Hepatocyte (in vitro differentiated cells): ENCODE results near the gene PLA2G4E. TPM values are rescaled to one million over a fixed set of nuclear protein-coding genes. Genes with fewer than 3 reads are reported as not detected.

Experiments
- DNase-seq: peaks from one replicate; pipeline ENCODE4 v3.0.0-alpha.2; 2016; ENCODE audit warnings: low spot score
- H2AFZ ChIP-seq: fragments of 200-600 bp; sonication (generic); 2 replicates; pipeline ENCODE4 v1.6.0; 2016; ENCODE audit warnings: antibody characterized with exemption, mild to moderate bottlenecking
- H3K27ac ChIP-seq: fragments of 200-600 bp; sonication (generic); 2 replicates; pipeline ENCODE4 v1.5.1; 2016; ENCODE audit warnings: mild to moderate bottlenecking
- H3K27me3 ChIP-seq: fragments of 200-600 bp; sonication (generic); 2 replicates; pipeline ENCODE4 v1.6.1; 2016
- H3K36me3 ChIP-seq: fragments of 200-600 bp; sonication (generic); replicated peaks from 2 replicates; pipeline ENCODE4 v1.5.1; 2016; ENCODE audit warnings: low read depth; ENCODE audit not compliant: insufficient read depth
- H3K4me1 ChIP-seq: fragments of 200-600 bp; sonication (generic); 2 replicates; pipeline ENCODE4 v1.5.1; 2016; ENCODE audit warnings: mild to moderate bottlenecking, moderate library complexity; ENCODE audit not compliant: insufficient read depth
- H3K4me2 ChIP-seq: fragments of 200-600 bp; sonication (generic); 2 replicates; pipeline ENCODE4 v1.6.0; 2016
- H3K4me3 ChIP-seq: fragments of 200-600 bp; sonication (generic); 2 replicates; pipeline ENCODE4 v1.5.1; 2016; ENCODE audit warnings: mild to moderate bottlenecking
- H3K79me2 ChIP-seq: fragments of 200-600 bp; sonication (generic); 2 replicates; pipeline ENCODE4 v1.6.0; 2017; ENCODE audit warnings: mild to moderate bottlenecking
- H3K9me2 ChIP-seq: fragments of 200-600 bp; sonication (generic); replicated peaks from 2 replicates; pipeline ENCODE4 v1.6.0; 2017; ENCODE audit warnings: mild to moderate bottlenecking; ENCODE audit not compliant: insufficient read depth
- H3K9me3 ChIP-seq: fragments of 200-600 bp; sonication (generic); 2 replicates; pipeline ENCODE4 v1.5.1; 2016; ENCODE audit warnings: low read depth, mild to moderate bottlenecking
- H4K20me1 ChIP-seq: fragments of 200-600 bp; sonication (generic); 2 replicates; pipeline ENCODE4 v1.6.0; 2016; ENCODE audit warnings: mild to moderate bottlenecking; ENCODE audit not compliant: insufficient read depth, poor library complexity, severe bottlenecking
- EZH2 ChIP-seq: fragments of 200-600 bp; sonication (generic); IDR thresholded peaks from 2 replicates; pipeline ENCODE4 v1.6.1; 2016; ENCODE audit warnings: antibody characterized with exemption, mild to moderate bottlenecking, borderline replicate concordance
- EZH2phosphoT487 ChIP-seq: fragments of 200-600 bp; sonication (generic); IDR thresholded peaks from one replicate; pipeline ENCODE4 v1.6.1; 2018; ENCODE audit warnings: antibody characterized with exemption, mild to moderate bottlenecking, low read depth, moderate library complexity; ENCODE audit not compliant: unreplicated experiment, severe bottlenecking
- WGBS: methylation state at CpG from one replicate; pipeline ENCODE4 v1.1.6; 2016; ENCODE audit warnings: low lambda C conversion rate; ENCODE audit errors: missing lambda C conversion rate; 5-methylcytosine and 5-hydroxymethylcytosine counted together
- polyA plus RNA-seq: library from polyadenylated mRNA; unstranded; fragments of >200 nt; fragmentation: Nextera tagmentation; extraction: Ambion mirVana; gene quantifications from 2 replicates; pipeline ENCODE4 v1.2.1, GENCODE V29; 2016
- total RNA-seq: library from RNA; depleted of rRNA; stranded (reverse); fragments of >200 nt; gene quantifications from 2 replicates; pipeline ENCODE4 v1.2.3, GENCODE V29; 2014
- TF ChIP-seq, protein P1 (sequence below): fragments of 200-600 bp; sonication (generic); IDR thresholded peaks from 2 replicates; pipeline ENCODE4 v1.5.1; 2016; ENCODE audit warnings: antibody characterized with exemption, mild to moderate bottlenecking; ENCODE audit not compliant: poor library complexity

Gene PLA2G4E, protein sequence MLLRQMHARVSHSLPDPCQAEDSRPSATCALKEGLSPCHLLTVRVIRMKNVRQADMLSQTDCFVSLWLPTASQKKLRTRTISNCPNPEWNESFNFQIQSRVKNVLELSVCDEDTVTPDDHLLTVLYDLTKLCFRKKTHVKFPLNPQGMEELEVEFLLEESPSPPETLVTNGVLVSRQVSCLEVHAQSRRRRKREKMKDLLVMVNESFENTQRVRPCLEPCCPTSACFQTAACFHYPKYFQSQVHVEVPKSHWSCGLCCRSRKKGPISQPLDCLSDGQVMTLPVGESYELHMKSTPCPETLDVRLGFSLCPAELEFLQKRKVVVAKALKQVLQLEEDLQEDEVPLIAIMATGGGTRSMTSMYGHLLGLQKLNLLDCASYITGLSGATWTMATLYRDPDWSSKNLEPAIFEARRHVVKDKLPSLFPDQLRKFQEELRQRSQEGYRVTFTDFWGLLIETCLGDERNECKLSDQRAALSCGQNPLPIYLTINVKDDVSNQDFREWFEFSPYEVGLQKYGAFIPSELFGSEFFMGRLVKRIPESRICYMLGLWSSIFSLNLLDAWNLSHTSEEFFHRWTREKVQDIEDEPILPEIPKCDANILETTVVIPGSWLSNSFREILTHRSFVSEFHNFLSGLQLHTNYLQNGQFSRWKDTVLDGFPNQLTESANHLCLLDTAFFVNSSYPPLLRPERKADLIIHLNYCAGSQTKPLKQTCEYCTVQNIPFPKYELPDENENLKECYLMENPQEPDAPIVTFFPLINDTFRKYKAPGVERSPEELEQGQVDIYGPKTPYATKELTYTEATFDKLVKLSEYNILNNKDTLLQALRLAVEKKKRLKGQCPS
- total RNA-seq (0.07 and 0.20 TPM in 2 replicates), polyA plus RNA-seq (0.54 TPM in 1 of 2 replicates, not detected in the other)

DNA sequence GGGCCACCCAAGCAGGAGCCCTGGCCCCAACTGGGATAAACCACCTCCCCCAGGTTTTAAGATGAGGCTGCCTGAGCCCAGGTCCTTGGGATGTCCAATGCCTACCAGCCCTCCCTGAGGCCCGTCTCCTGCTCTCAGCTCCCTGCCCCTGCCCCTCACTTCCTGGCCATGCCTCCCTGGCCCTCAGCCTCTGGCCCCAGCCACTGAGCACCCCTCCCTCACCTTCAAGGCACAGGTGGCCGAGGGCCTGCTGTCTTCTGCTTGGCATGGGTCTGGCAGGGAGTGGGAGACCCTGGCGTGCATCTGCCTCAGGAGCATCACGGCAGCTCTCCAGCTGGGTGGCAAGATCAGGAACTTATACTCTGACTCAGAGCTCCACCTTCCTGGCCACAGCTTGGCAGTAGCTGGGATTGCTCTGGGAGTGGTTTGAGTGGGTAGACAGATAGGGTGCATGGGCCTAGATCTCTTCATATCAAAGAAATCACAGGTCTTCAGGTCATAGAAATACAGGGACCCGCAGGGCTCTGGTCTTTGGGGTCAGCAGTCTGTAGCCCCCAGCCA lies at the start of gene PLA2G4E:
Gene PLA2G4E (minus strand): TSS at position 330 of the 561 bp plus-strand sequence. CDS start 12 bp downstream, at position 318.
- Histone ChIP-seq H4K20me1 (no peaks in the 10 kb centered on the region), H3K79me2 (no peaks in the 10 kb centered on the region), H2AFZ (no peak within 1 kb of the TSS), H3K4me2 (no peak within 1 kb of the TSS), H3K27me3 (no peaks in the 10 kb centered on the region), H3K36me3 (no peaks in the 10 kb centered on the region), H3K9me3 (no peaks in the 10 kb centered on the region), H3K4me1 (no peaks in the 10 kb centered on the region), H3K9me2 (no peaks in the 10 kb centered on the region), H3K4me3 (no peak within 1 kb of the TSS), H3K27ac (no peak within 1 kb of the TSS)
- no peak for DNase-seq
- TF ChIP-seq EZH2phosphoT487 (no peak), EZH2 (no peak)
- TF ChIP-seq, protein P1, sequence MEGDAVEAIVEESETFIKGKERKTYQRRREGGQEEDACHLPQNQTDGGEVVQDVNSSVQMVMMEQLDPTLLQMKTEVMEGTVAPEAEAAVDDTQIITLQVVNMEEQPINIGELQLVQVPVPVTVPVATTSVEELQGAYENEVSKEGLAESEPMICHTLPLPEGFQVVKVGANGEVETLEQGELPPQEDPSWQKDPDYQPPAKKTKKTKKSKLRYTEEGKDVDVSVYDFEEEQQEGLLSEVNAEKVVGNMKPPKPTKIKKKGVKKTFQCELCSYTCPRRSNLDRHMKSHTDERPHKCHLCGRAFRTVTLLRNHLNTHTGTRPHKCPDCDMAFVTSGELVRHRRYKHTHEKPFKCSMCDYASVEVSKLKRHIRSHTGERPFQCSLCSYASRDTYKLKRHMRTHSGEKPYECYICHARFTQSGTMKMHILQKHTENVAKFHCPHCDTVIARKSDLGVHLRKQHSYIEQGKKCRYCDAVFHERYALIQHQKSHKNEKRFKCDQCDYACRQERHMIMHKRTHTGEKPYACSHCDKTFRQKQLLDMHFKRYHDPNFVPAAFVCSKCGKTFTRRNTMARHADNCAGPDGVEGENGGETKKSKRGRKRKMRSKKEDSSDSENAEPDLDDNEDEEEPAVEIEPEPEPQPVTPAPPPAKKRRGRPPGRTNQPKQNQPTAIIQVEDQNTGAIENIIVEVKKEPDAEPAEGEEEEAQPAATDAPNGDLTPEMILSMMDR: no peak
- 89% methylated on average over 5 of the region's 5 CpGs for WGBS

DNA sequence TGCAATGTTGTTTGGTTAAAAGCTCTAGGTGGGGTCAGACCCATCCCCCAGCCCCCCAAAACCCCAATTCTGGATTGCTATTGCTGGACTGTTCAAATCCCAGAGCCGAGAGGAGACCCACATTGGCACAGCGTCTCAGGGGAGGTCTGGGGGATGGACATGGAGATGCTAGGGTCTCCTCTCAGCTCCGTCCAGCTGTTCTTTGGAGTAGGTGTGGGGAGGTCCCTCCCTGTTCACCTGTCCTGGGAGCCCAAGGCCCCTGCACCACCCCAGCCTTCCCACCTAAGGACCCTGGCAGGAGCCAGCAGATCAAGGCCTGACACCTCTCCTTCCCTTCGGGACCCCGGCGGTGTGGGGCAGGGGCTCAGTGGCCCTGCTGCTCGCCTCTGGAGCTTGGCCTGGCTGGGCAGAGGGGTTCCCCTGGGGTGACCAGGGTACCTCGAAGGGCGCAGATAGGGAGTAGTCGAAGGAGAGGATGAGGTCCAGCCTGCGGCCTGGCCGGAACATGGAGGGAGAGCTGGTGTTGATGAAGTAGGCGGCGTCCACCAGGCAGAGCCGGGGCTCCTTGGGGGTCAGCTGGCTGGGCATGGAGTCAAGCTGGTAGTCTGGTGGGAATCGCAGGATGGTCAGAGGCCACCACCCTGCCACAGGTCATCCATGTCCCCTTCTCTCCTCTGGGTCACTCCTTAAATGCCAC lies 49.6 kb upstream of the PLA2G4E start:
- H3K27ac ChIP-seq: no peak overlapping the region
- no peaks in the 10 kb centered on the region for H3K27me3 ChIP-seq
- no peaks in the 10 kb centered on the region for H4K20me1 ChIP-seq
- H3K9me3 ChIP-seq: no peaks in the 10 kb centered on the region
- H3K9me2 ChIP-seq: no peaks in the 10 kb centered on the region
- H3K79me2 ChIP-seq: no peaks in the 10 kb centered on the region
- TF ChIP-seq, protein P1: no peak
- TF ChIP-seq EZH2phosphoT487: no peak
- H3K4me2 ChIP-seq: no peak overlapping the region
- no peak for DNase-seq
- no peaks in the 10 kb centered on the region for H3K36me3 ChIP-seq
- WGBS: 94% methylated on average over 15 of the region's 16 CpGs
- no peak overlapping the region for H3K4me3 ChIP-seq
- no peak overlapping the region for H2AFZ ChIP-seq
- peaks cover 3% of the 10 kb centered on the region for H3K4me1 ChIP-seq

DNA sequence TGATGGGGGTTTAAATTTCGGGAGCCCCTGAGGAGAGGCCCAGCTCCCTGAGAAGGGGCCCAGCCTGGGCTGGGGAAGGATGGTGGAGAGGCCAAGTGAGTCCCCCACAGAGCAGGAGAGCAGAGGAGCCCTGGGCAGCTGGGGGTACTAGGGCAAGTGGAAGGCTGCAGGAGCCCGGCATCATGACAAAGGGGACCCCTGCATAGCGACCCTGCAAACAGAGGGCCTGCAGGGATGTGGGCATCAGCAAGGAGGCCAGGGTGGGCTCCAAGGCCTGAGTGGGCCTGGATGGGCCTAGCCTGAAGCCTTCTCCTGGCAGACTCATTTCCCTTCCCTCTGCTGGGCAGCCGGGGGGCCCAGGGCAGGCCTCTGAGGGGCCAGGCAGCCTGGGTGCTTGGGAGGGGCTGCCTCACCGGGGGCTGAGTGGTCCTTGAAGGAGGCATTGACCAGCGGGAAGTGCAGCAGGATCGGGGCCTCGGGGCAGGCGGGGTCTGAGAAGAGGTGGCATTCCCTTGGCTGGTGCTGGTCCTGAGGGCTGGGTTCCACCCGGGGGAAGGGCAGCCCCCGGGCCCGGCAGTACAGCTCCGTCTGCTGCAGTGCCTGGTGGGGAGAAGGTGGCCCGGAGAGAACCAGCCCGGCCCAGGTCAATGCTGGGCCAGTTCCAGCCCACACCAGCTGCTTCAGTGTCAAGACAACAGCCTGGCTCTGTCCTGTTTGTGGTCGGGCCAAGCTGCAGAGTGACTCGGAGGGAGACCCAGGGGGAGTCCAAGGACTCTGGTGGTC lies 48.8 kb upstream of the PLA2G4E start:
- Histone ChIP-seq H3K9me2 (no peaks in the 10 kb centered on the region), H3K79me2 (no peaks in the 10 kb centered on the region), H4K20me1 (no peaks in the 10 kb centered on the region), H2AFZ (no peak overlapping the region), H3K36me3 (no peaks in the 10 kb centered on the region), H3K27ac (no peak overlapping the region), H3K9me3 (no peaks in the 10 kb centered on the region), H3K4me3 (no peak overlapping the region), H3K27me3 (no peaks in the 10 kb centered on the region), H3K4me2 (no peak overlapping the region), H3K4me1 (peaks cover 6% of the 10 kb centered on the region)
- DNase-seq: no peak
- WGBS: 86% methylated on average over 14 of the region's 17 CpGs
- TF ChIP-seq, protein P1: no peak
- TF ChIP-seq EZH2phosphoT487 (no peak), EZH2 (no peak)
